T-helper 2 cell treated with Interferon-gamma antibody and Interleukin-4, amounts not matched to agents 5 μg/mL and 100 μg/mL, for 36 hours (primary cell): ENCODE results near the gene ABCB6.
"Not testable (repeated sequence)": the region's sequence is repeated elsewhere in the genome, so short reads cannot be mapped to it uniquely, and the experiment has no call there.

Experiments
- DNase-seq: peaks from one replicate; pipeline ENCODE4 v3.0.0; 2021; ENCODE audit warnings: low spot score
- H3K27ac Mint-ChIP-seq: one replicate; pipeline ENCODE4 v1.8.0; 2021; ENCODE audit warnings: mild to moderate bottlenecking, mixed read lengths
- H3K27me3 Mint-ChIP-seq: one replicate; pipeline ENCODE4 v1.8.0; 2021; ENCODE audit warnings: low read depth, mixed read lengths
- H3K36me3 Mint-ChIP-seq: one replicate; pipeline ENCODE4 v1.8.0; 2021; ENCODE audit warnings: low read depth, mixed read lengths
- H3K4me1 Mint-ChIP-seq: one replicate; pipeline ENCODE4 v1.8.0; 2021; ENCODE audit warnings: low read depth, mixed read lengths
- H3K4me3 Mint-ChIP-seq: one replicate; pipeline ENCODE4 v1.8.0; 2022; ENCODE audit warnings: mild to moderate bottlenecking, moderate library complexity, mixed read lengths
- H3K9me3 Mint-ChIP-seq: one replicate; pipeline ENCODE4 v1.8.0; 2021; ENCODE audit warnings: mixed read lengths

ABCB6 gene

DNA sequence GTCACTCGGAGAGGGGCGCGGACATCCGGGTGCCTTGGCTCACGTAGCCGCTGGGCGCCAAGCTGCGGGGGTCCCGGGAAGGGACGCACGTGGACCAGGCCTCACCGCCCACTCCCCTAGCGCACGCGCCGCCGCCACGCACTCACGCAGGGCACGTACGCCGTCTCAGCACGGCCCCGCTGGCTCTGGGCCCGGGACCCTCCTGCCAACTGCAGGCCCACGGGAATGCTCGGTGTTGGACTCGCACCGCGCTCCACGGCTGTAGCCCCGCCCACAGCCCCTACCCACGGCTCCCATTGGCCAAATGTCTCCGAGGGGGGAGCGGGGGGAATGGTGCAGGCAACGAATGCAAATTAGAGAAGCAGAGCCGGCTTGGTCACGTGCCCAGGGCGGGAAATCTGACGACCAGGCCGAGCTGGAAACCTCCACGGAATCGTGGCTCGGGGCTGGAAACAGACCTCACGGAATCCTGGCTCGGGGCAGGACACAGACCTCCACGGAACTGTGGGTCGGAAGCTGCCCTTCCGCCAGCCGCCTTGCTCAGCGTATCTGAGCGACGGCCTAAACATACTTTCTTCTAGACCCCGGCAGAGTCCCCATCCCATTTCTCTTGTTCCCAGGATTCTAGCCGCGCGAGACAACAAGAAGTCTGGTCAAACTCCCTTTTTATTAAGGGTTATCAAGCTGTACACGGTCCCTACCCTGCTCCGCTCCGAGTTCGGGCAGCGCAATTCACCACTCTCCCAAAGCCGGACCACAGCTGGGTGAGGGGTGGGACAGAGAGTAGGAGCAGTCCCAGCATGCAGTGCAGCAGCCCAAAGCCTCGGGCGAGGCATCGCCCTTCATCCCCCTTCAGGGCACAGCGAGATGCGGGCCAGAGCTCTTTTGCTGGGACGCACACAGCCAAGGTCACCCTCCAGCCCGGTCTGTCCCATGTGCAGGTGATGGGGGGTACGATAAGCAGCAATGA lies at the start of gene ABCB6:
Gene ABCB6, minus strand, starts transcription at position 227 of the 970 bp plus-strand sequence. CDS start 285 bp downstream, outside the sequence.
- Mint-ChIP-seq H3K27me3 (no peaks in the 10 kb centered on the region), H3K4me1 (peaks cover 23% of the 10 kb centered on the region), H3K4me3 (peak within 1 kb of the TSS; percentile 86), H3K36me3 (peaks cover 41% of the 10 kb centered on the region), H3K27ac (peak within 1 kb of the TSS; percentile 86), H3K9me3 (no peaks in the 10 kb centered on the region)
- peak; percentile 84 for DNase-seq

DNA sequence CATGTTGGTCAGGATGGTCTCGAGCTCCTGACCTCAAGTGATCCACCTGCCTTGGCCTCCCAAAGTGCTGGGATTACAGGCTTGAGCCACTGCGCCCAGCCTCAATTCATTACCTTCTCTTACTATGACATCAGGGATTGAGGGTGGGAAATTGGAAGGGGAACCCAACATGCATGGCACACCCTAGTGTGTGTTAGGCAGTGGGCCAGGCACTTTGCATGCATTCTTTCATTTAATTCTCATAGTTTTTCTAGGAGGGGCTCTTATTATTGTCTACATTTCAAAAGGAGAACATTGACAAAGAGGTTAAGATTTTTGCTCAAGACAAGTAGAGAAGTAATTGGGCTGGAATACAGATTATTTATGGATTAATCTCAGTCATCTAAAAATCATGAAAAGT lies 49.5 kb upstream of the ABCB6 start:
- Mint-ChIP-seq H3K27ac (no peak overlapping the region), H3K9me3 (no peaks in the 10 kb centered on the region)

DNA sequence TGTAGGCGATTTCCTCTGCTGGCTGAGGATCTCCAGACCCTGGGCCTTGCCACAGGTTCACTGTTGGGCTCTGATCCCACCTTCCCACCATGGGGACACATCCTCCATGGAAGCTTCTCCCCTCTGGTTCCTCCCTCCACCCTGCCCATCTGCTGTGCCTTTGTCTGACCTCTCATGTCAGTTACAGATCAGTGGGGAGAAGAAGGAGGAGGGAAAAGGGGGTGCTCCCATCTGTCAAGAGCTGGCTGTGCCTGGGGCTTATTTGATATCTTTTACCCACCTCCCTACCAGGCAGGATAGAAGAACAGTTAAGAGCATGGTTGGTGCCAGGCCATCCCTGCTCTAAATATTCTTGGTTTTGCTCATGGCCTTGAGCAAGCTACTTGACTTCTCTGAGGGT lies 48.1 kb upstream of the ABCB6 start:
- H3K27ac Mint-ChIP-seq = no peak overlapping the region
- no peak for DNase-seq

More for the DNA sequence above, 49.5 kb upstream of the ABCB6 start:
- Mint-ChIP-seq H3K36me3 (no peaks in the 10 kb centered on the region), H3K4me3 (no peak overlapping the region), H3K27me3 (peaks cover 10% of the 10 kb centered on the region), H3K4me1 (no peaks in the 10 kb centered on the region)
- DNase-seq = no peak

DNA sequence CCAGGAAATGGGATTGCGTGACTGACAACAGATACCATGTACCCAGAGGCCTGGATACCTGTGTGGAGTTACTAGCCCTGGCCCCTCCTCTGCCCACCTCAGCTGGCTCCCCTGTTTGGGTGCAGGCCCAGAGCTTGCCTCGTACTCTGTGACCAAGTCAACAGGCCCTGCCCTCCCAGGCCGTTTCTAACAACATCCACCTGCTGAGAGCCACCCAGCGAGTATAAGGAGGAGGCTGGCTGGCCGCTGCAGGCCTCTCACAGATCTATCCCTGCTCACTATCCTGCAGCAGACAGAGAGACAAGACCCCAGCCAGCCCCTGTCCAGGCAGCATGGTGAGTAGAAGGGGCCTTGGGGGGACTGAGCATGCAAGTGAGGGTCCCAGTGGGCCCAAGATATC lies 47.5 kb upstream of the ABCB6 start:
- no peak overlapping the region for H3K4me3 Mint-ChIP-seq
- no peak overlapping the region for H3K27ac Mint-ChIP-seq
- DNase-seq = no peak
- H3K27me3 Mint-ChIP-seq = peaks cover 6% of the 10 kb centered on the region
- H3K9me3 Mint-ChIP-seq = no peaks in the 10 kb centered on the region
- no peaks in the 10 kb centered on the region for H3K36me3 Mint-ChIP-seq
- no peaks in the 10 kb centered on the region for H3K4me1 Mint-ChIP-seq

More for the DNA sequence above, 48.1 kb upstream of the ABCB6 start:
- H3K36me3 Mint-ChIP-seq = no peaks in the 10 kb centered on the region
- H3K4me3 Mint-ChIP-seq = no peak overlapping the region
- peaks cover 5% of the 10 kb centered on the region for H3K27me3 Mint-ChIP-seq
- H3K9me3 Mint-ChIP-seq = no peaks in the 10 kb centered on the region
- H3K4me1 Mint-ChIP-seq = no peaks in the 10 kb centered on the region

DNA sequence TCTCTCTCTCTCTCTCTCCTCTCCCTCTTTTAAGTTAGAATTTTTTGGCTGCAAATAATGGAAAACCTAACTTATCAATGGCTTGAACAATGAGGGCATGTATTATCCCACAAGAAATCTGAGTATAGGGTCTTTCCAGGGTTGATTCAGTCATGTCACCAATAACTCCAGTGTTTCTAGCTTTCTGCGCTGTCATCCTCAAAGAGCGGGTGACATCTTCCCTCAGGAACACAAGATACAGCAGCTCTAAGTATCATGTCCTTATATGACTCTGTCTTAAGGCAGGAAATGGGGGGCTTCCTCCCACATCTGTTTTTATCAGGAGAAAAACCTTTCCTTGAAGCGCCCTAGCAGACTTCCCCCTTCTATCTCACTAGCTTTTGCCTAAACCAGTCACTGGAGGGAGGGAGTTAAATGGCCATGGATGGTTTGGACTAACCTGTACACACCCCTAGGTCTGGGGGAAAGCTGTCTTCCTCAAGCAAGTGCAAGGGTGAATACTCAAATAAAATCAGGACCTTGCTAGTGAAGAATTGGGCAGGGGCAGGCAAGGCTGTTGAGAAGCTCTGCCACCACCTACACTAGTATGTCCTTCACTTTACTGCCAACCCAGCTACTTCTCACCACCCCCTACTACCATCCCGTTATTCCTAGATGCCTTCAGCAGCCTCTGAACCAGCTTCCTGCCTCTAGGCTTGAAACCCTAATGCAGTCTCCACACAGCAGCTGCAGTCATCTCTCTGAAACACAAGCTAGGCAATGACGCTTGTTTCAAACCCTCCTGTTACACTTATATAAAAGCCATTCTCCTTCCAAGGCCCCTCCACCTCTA lies 42.5 kb upstream of the ABCB6 start:
- no peak overlapping the region for H3K27ac Mint-ChIP-seq
- no peaks in the 10 kb centered on the region for H3K9me3 Mint-ChIP-seq
- no peak for DNase-seq
- no peak overlapping the region for H3K4me3 Mint-ChIP-seq
- no peaks in the 10 kb centered on the region for H3K4me1 Mint-ChIP-seq
- H3K36me3 Mint-ChIP-seq = no peaks in the 10 kb centered on the region
- H3K27me3 Mint-ChIP-seq = peaks cover 22% of the 10 kb centered on the region

DNA sequence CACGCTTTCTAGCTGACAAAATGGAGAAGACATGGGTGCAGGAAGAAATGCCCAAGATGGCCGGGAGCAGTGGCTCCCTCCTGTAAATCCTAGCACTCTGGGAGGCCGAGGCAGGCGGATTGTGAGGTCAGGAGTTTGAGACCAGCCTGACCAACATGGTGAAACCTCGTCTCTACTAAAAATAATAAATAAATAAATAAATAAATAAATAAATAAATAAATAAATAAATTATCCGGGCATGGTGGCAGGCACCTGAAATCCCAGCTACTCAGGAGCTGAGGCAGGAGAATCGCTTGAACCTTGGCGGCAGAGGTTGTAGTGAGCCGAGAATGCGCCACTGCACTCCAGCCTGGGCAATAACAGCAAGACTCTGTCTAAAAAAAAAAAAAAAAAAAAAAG lies 40.2 kb upstream of the ABCB6 start:
- not testable (repeated sequence) for DNase-seq, H3K9me3 Mint-ChIP-seq, H3K4me3 Mint-ChIP-seq, H3K27ac Mint-ChIP-seq, H3K36me3 Mint-ChIP-seq
- Mint-ChIP-seq H3K4me1 (peaks cover 11% of the 10 kb centered on the region), H3K27me3 (peaks cover 25% of the 10 kb centered on the region)

DNA sequence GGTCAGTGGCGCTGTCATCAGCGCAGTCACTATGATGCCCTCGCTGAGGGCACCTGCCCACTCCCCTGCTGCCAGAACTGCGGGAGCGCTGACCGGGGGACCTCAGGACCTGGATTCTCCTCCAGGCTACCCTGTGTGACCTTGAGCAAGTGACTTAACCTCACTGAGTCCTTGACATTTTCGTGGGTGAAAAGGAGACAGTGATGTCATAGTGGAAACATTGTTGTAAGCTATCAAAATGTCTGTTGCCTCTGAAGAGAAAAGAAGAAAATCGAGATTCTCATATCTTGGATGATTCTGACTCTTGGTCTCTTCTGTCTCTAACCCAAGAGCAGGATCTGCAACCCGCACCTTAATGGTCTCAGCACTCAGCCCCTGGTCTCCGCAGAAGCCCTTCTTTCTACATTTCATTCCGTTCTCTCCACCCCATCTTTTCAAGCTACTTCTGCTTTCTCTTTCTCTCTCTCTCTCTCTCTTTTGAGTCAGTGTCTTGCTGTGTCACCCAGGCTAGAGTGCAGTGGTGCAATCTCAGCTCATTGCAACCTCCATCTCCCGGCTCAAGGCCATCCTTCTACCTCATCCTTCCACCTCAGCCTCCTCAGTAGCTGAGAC lies 35.9 kb upstream of the ABCB6 start:
- Mint-ChIP-seq H3K4me1 (peaks cover 32% of the 10 kb centered on the region), H3K27me3 (peaks cover 10% of the 10 kb centered on the region), H3K36me3 (peaks cover 34% of the 10 kb centered on the region), H3K9me3 (no peaks in the 10 kb centered on the region), H3K4me3 (peak overlapping the region; percentile 70), H3K27ac (peak overlapping the region; percentile 90)
- DNase-seq = peak; percentile 54

DNA sequence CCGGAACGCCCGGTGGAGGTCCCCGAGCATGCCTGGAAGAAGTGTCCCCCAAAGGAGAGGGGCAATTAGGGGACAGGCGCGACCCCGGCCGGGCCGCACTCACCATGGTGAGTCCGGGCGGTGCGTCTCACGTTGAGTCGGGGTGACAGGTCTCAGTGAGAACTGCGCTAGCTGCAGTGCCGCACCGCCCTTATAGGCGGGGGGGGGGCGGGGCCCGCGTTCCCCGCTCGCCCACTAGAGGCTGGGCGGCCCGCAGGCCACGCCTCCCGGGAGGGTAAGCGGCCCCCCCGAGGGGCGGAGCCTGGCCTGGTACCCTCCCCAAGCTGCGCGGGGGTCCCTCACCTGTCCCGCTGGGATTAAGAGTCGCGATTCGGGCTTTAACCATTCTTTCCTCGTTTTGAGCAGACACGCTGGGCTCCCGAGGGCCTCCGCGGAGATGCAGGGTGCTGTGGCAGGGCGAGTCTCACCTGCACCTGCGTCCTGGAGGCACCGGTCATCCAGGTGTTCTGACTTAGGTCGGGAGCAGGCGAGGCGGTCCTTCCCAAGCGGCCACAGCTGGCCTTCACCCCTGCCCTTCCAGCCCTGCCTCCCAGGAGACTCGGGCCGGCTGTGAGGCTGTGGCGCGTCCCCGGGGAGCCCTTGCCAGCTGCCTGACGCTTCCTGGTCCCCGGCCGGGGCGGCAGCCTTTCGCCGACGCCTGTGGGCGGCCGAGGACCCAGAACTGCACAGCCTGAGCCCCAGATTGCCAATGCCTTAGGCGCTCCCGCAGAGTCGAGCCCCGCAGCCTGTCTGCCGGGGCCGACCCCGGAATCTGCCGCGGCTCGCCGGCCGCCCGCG lies 35.2 kb upstream of the ABCB6 start, which contains the start of gene TUBA4A:
Gene TUBA4A, minus strand, starts transcription at position 166 of the 837 bp plus-strand sequence. Its CDS starts 60 bp downstream, at position 106.
- Mint-ChIP-seq H3K9me3 (no peaks in the 10 kb centered on the region), H3K4me3 (peak within 1 kb of the TSS; percentile 98), H3K36me3 (peaks cover 42% of the 10 kb centered on the region), H3K4me1 (peaks cover 40% of the 10 kb centered on the region), H3K27me3 (peaks cover 8% of the 10 kb centered on the region), H3K27ac (peak within 1 kb of the TSS; percentile 90)
- DNase-seq = peak; percentile 86

DNA sequence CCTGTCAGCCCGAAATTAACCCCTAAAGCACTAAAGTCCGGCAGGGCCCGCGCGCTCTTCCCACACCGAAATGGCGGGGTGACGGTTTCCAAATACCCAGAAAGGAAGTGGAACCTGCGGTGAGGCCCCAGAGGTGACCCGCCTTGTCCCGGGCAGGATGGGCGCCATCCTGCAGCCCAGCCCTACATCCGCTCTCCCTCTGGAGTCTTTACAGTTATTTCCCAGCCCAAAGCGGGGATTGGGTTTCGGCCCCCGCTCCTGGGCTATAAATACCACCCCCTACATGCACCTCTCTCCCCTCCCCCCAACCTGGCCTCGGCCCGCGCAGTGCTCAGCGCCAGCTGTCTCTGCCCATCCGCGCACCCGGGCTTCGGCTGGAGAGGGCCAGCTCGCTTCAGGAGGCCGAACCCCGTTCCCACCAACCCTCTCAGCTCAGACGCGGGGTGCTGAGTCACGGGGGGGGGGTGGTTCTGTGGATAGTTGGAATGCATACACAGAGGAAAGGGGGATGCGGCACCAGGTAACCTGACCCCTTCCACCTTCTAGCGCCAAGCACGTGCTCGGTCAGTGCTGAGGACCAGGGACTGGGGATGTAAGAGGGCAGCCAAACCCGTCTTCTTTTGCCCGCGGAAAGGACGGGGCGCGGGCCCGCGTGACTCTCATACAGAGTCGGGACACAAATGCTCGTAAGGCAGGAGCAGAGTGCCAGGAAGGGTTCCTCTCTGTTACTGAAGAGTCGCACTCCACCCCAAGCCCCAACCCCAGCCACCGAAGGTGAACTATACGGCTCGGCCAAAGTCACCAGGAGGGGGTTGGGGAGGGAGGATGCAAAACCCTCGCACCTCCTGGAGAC lies 34.4 kb upstream of the ABCB6 start, which contains the start of gene TUBA4B:
Gene TUBA4B, plus strand, starts transcription at position 344 of the 853 bp plus-strand sequence. Its CDS starts 165 bp downstream, at position 509.
- Mint-ChIP-seq H3K36me3 (peaks cover 50% of the 10 kb centered on the region), H3K4me3 (peak within 1 kb of the TSS; percentile 98), H3K27me3 (peaks cover 3% of the 10 kb centered on the region), H3K4me1 (peaks cover 48% of the 10 kb centered on the region), H3K9me3 (no peaks in the 10 kb centered on the region), H3K27ac (peak within 1 kb of the TSS; percentile 90)
- DNase-seq = peak; percentile 63

DNA sequence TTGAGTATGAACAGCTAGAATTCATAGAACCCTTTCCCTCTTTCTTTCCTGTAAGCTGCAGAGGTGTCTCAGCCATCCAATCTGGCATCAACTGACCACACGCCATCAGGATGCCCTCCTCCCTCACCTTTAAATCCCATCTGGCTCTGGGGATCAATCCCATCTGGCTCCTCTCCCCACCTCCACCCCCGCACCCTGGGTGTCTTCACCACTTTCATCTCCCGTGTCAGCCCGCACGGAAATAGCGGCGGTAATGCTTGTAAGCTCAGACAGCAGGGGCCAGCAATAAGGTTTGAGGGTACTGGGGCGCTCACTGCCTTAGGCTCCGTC lies 33.8 kb upstream of the ABCB6 start:
- no peak for DNase-seq
- H3K36me3 Mint-ChIP-seq = peaks cover 56% of the 10 kb centered on the region
- peak overlapping the region; percentile 89 for H3K27ac Mint-ChIP-seq
- peaks cover 3% of the 10 kb centered on the region for H3K27me3 Mint-ChIP-seq
- peak overlapping the region; percentile 98 for H3K4me3 Mint-ChIP-seq
- no peaks in the 10 kb centered on the region for H3K9me3 Mint-ChIP-seq
- peaks cover 54% of the 10 kb centered on the region for H3K4me1 Mint-ChIP-seq

DNA sequence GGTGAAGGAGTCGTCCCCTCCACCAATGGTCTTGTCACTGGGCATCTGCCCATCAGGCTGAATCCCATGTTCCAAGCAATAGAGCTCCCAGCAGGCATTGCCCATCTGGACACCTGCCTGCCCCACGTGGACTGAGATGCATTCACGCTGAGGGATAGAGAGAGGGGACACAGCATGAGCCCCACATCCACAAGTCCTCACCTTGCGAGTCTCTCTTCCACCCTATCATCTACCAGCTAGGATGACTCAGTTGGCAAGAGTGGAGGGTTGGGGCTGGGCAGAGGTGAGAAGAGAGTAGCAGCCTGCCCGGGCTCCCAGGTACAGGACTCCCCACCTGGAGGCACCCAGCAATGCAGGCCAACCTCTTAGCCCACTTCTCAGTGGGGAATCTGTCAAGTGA lies 33.3 kb upstream of the ABCB6 start:
- H3K4me3 Mint-ChIP-seq = peak overlapping the region; percentile 98
- peaks cover 3% of the 10 kb centered on the region for H3K27me3 Mint-ChIP-seq
- no peak for DNase-seq
- peak overlapping the region; percentile 89 for H3K27ac Mint-ChIP-seq
- H3K9me3 Mint-ChIP-seq = no peaks in the 10 kb centered on the region
- H3K36me3 Mint-ChIP-seq = peaks cover 60% of the 10 kb centered on the region
- H3K4me1 Mint-ChIP-seq = peaks cover 58% of the 10 kb centered on the region

DNA sequence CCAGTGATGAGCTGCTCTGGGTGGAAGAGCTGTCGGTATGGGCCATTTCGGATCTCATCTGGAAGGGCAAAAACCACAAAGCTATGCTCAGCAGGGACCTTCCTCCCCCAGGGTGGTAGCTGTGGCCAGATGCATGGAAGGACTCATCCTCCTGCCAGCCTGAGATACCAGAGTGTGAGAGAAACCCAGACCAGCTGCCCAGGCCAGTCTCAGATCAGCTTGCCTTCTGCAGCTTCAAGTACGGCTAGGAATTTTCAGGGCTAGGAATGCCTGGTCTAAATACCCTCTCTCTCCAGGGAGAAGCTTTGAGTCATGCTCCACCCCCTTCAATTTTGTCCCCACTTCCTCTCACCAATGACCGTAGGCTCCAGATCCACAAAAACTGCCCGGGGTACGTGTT lies 32.9 kb upstream of the ABCB6 start:
- peak overlapping the region; percentile 98 for H3K4me3 Mint-ChIP-seq
- H3K27me3 Mint-ChIP-seq = peaks cover 3% of the 10 kb centered on the region
- peaks cover 64% of the 10 kb centered on the region for H3K36me3 Mint-ChIP-seq
- peaks cover 63% of the 10 kb centered on the region for H3K4me1 Mint-ChIP-seq
- H3K9me3 Mint-ChIP-seq = no peaks in the 10 kb centered on the region
- peak overlapping the region; percentile 89 for H3K27ac Mint-ChIP-seq
- DNase-seq = no peak
